NCI-H345 treated with DMSO at 0.1 percent for 48 hours (cell line): ENCODE data around the gene ELFN1.

Experiments used
- DNase-seq: peaks from one replicate; lab custom pipeline; 2025; ENCODE audit not compliant: unreplicated experiment; lab: John Stamatoyannopoulos, UW

Gene ELFN1

DNA sequence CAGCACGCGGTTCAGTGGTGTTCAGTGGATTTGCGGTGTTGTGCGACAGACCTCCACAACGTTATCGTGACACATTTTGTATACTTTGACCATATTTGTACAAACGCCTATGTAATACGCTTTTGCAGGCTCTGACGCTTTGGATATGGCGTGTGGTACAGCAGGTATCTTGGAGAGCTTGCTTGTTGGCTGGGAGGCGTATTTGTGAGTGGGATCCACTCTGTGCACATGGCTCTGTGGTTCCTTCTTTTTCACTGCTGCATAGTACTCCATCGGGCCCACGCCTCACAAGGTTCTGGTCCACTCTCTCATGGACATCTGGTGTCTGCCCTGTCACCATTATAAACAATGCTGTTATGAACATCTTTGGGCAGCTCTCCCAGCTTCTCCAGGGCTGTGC, 53.2 kb downstream of the ELFN1 start:
- no peak for DNase-seq

DNA sequence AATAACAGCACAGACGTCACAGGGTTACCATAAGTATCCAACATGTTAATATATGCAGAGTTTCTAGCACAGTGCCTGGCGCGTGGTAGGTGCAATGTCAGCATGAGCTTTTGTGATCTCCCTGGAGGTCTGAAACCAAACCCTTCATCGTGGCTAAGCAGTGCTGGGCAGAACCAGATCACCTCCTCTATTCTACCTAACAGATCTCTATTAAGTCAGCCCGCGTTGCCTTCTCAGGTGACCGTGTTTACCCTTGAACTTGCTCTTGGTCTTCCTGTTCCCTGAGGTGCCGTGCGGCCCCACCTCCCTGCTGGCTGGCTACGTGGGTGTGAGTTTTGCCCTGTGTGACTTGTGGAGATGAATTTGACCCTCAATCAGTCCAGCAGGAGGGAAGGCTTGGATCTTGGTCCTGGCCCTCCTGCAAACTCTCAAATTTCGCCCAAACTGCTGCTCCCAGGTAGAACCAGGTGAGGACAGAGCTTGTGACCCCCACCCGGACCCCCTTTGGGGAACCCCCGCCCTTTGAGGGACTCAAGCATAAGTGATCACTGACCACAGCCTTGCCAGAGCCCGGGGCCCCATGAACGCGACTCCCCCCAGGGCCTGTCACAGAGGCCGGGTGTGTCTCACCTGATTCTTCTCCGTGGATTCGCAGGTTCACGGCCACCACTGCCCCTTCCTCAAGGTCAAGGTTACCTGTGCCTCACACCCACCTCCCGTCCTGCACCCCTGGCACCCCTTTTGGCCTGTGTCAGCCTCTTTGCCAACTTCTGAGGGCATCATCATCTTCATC, 54.2 kb downstream of the ELFN1 start:
- DNase-seq, result no peak

DNA sequence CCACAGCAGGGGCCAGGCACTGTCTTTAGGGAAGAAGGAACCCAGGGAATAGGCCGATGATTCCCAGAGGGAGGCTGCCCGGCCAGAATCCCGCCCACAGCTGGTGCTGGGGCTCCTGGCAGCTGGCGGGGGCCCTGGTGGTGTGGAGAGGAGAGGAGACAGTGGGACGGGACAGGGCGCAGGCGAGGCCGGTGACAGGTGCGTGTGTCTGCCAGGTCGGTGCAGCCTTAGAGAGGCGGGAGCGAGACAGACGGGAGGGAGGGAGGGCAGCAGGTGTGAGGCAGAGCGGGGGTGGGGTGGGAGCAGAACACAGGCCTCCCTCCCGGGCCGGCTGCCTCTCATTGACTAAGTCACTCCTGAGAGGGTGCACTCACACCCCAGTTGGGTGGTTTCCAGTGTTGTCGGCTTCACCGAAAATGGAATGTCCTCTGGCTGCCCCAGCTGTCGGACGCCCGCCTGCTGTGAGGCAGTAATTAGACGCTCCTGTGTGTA, 55.2 kb downstream of the ELFN1 start:
- peak; percentile 92 for DNase-seq

DNA sequence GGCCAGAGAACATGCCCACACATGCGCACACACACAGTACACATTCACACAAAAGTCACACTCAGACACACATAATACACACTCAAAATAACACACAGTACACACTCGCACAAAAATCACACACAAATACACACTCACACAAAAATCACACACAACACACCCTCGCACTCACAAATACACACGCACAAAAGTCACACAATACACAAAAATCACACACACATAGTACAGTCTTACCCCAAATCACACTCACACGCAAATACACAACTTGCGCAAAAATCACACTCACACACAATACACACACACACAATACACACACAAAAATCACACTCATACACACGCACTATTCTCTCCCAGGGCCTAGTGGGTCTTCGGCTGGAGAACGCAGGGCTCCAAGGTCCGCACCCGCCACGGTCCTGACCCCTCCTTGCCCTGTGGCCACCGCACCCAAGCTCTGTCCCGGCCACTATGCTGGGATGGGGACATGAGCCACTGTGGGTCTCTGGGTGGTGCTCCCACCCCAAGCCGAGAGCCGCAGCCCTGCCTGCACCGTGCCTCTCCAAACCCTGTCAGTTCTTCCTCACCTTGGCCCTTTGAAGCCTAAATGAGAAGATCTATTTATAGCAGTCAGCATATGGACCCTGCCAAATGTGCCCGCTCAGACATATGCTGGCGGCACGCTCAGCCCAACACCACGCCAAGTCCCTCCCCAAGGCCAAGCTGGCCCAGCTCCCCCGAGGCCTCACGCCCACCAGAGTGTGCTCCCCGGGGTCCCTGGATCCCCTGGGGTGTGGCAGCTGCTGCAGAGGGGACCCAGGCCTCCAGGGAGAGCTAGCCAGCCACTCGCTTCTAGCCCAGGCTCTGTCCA, 55.9 kb downstream of the ELFN1 start:
- peak; percentile 23 for DNase-seq

DNA sequence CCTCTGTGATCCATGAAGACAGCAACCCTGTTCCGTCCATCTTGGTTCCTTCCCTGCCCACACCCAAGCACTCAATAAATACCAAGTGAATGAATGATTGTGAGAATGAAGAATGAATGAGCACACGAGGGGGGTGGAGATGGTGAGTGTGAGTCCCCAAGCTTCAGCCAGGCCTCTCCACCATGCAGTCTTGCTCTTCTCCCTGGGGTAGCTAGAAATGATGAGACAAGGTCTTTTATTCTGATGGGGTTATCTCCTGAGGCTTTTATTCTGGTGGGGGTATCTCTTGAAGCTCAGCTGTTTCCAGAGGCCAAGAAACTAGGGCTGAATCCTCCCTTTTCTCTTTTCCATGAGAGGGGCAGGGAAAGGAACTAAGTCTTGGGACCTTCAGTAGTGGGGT, 57.0 kb downstream of the ELFN1 start:
- no peak for DNase-seq

DNA sequence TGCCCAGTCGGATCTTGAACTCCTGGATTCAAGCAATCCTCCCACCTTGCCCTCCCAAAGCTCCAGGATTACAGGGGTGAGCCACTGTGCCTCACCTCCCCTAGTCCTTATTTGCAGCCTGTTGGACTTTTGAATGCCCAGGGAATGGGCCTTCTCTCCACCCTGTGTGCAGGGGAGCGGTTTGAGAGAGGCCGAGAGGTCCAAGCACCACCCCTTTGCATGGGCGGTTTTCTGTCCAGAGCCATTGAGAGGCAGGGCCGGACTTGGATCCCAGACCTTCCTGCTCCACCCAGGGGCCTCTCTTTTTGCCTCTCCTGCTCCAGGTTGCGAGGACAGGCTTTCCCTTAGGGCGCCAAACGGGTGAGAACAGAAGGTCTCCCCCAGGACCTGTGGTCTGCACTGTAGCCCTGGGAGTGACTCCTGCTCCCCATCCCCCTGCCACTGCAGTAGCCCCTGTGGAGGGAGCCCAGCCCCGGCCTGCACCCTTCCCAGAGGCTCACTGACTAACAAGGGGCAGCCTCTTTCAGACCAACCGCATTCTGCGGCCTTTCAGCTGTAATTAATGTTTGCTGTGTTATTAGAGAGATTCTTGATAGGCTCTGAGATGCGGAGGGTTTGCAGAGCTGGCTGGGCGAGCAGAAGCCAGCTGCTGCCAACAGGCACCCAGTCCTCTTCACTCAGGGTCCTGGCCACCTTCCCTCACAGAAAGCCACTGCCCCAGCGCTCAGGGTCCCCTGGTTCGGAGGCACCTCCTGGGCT, 57.9 kb downstream of the ELFN1 start:
- no peak for DNase-seq

DNA sequence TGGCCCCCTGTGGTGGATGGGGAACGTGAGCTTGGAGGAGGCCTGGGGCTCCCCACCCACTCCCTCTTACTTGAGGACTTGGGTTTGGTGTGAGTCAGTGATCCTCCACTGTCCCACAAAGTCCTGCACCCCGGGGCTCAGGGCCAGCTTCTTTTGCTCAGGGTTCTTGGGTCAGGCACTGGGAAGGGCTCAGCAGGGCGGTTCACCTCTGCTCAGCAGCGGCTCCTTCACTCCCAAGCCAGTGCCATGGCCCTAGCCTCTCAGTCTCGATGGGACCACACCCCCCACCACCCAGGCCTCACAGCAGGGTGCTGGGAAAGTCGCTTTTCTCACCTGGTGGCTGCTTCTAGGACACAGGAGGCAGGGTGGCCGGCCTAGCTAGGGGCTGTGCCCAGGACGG, 59.1 kb downstream of the ELFN1 start:
- no peak for DNase-seq

DNA sequence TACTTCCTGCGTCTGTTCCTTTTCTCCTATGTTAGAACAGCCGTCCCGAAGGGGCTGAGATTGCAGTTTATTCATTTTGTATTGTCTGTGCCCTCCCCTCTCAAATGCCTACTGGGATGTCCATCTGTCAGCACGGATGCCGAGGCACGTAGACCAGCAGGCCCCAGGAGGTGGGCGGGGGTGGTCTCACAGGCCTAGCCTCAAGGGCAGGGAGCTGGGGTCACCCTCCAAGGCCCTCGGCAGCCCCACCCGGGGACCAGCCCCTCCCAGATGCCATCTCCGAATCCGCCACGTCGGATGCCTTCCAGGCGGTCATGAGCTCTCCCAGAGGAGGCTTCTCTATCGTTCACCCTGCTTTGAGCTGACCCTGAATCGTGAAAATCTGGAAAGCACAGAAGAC, 59.7 kb downstream of the ELFN1 start:
- peak; percentile 29 for DNase-seq

DNA sequence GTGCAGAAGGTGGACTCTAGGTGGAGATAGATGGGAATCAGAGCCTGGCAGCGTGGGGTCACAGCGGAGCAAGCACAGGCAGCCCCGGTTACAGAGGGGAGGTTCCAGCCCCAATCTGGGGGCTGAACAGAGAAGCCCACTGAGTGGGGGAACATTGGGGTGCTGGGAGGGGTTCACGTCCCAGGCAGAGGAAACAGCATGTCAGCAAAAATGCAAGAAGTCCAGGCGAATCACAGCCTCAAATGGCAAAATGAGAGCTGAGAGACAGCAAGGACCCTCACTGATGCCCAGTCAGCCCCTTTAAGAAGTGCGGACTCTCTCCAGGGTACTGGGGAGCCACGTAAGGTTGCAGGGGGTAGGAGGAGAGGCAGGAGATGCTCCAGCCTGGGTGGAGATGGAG, 62.0 kb downstream of the ELFN1 start:
- no peak for DNase-seq

DNA sequence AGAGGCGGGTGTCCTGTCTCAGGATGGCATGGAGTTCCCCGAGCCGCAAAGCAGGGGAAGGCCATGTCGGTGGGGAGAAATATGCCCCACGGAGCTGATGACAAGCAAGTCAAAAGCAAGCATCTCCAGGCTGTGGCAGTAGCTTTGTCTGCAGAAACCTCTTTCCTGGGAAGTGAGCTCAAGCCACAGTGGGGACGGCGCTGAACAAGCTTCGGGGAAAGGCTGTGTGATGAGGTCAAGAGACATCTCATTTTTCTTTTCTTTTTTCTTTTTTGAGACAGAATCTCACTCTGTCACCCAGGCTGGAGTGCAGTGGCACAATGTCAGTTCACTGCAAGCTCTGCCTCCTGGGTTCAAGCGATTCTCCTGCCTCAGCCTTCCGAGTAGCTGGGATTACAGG, 62.6 kb downstream of the ELFN1 start:
- no peak for DNase-seq

DNA sequence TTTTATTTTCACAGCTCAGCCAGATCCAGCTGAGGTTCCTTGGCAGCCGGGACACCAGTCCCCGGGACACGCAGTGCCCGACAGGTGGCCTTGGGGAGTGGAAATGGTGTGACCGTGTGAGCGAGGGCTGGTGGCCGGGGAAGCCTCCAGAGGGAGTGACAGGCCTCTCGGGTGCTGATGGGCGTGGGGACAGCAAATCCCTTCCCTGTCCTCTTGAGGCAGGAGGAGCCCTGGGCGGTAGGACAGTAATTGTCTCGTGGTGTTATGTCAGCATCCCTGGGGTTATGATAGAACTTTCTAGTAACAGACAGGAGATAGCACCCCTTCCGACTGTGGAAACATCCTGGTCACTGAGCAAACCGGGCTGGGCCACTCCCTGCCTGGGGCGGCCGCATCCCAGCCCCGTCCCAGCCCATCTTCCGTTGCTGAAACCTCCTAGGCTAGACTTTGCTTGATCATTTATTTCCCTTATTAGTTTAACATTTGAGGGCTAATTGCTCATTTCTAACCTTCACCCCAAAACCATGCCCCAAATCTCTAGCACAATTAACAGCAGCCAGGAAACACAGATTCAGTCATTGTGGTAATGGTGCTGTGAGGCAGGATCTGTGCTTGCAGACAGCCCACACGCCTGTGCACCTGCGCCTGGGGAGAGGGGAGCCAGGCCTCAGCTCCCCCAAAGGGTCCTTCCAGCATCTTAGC, 63.3 kb downstream of the ELFN1 start:
- no peak for DNase-seq

DNA sequence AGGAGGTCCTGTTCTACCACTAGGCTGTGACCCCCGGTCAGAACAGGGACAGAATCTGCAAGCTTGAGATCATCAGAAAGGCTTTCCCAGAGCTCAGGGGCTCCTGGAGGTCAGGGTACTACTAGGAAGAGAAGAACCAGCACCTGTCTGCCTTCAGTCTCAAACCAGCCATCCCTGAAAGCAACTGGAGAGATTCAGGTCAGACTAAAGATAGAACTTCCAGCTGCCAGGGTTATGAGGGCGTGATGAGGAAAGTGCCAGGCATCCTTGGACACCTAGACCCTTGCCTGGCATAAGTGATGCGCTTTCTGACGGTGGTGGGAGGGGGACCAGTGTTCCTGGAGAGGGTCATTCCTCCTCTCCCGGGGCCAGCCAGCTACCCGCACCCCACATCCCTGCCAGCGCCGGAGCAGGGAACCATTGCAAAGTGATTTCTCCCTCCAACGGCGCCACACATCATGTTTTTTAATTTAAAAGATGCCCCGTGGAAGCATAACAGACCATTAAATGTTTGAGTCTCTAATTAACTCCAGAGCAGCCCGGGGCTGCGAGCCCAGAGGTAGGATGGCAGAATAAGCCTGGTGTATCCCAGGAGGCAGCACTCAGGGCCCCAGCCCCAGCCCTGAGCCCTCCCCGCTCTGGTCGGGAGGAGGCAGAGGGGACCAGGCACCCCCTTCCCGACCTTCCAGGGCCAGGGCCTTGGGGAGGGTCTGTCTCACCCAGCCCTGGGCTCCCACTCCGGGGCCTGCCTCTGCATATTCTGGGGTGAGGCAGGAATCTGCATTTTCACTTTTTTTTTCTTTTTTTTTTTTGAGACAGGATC, 64.0 kb downstream of the ELFN1 start:
- no peak for DNase-seq

DNA sequence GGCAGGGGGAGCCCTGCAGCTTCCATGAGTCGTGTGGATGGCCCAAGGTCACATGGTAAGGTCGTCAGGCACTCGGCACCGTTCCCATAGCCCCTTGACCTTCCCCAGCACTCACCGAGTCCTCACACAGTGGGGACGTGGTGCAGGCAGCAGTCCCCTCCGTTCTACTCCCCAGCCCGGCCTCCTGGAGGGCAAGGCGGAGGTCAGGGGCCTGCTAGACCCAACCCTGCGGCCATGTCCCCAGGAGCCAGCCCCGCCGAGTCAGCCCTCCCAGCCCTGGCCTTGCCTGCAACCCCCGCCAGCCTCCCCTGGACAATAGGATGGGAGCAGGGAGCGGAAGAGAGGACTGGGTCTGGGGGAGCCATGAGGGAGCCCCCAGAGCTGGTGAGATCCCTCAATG, 65.2 kb downstream of the ELFN1 start:
- DNase-seq, result peak; percentile 47

DNA sequence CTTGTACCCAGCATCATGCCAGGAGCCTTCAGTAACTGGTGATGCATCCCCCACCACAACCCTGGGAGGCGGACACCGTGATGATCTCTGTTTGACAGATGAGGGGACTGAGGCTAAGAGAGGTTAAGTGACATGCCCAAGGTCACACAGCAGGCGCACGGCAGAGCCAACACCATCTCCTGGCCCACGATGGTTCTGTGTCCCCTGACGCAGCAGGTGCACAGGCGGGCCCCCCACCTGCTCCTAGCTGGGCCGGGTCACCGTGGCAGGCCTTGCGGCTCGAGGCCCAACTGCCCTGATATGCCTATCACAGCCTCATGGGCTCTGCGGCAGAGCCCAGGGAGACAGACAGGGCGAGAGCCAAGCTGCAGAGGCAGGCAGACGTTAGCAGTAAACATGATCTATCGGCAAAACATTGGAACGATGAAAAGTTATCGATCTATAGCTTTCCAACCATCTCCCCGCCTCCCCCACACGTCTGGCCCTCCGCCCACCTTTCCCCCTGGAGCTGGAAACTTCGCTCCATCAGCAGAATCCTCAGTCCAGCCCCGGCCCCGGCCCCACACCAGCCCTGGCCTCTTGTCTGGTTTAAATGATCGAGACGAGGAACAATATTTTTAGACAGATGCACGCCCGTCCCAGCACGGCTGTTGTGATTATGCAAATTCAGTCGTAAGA, 65.9 kb downstream of the ELFN1 start:
- no peak for DNase-seq

DNA sequence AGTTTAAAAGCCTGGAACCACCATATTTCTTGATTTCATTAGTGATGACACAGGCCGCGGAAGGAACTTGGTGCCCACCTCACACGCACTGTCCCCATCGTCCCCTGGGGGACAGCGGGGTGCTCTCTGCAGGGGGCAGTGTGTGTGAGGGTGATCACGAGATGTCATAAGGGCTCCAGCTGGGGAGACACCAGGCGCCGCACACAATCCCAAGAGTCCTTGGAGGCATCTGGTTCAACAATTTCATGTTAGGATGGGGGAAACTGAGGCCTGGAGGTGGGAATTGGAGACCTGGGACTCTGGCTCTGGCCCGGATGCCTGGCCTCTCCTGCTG, 66.4 kb downstream of the ELFN1 start:
- no peak for DNase-seq

DNA sequence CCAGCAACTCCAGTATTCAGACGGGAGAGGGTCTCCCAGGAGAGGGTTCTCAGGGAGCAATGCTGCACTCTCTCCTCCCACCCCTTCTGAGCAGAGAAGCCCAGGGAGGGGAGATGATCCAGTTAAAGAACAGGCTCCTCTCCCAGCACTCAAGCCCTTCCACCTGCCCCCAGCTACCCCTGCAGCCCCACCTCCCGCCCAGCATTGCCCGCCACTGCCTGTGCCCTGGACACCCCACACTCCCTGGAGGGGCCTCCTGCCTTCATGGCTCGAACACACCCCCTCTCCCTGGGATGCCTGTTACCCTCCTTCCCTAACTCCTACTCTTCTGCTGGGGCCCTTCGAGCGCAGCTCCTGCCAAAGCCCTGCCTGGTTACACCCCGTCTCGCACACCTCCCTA, 66.8 kb downstream of the ELFN1 start:
- no peak for DNase-seq

DNA sequence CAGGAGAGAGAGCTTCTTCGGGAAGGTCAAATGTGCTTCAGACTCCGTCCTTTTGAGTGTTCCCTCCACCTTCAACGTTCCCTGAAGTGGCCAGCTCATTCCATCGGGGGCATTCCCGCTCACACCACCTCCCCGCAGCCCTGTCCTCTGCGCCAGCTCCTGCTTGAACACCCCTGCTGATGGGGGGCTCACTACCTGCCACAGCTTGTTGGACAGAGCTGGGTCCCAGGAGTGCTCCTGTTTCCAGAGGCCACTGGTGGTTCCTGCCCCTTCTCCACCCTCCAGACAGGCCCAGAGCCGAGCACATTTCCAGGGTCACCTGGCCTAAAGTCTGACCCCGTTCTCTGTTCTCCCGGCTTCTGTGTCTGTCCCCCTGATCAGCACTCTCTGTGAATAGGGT, 67.4 kb downstream of the ELFN1 start:
- no peak for DNase-seq

DNA sequence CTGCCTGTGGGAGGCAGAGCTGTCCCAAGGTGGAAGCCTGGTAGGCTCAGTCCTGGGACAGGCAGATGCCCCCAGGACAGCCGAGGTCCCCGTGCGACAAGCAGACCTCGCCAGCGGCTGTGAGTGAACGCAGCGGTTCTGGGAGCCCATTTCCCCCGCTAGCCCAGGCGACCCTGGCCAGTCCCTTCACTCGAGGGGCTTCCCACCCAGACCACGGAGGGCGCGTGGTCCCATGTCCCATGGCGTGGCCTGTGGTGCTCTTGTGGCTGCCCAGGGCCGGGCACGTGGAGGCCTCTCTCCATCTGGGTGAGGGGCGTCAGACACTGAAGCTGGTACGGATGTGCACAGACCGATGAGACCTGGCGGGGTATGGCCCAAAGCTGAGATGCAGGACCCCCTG, 67.9 kb downstream of the ELFN1 start:
- DNase-seq, result no peak

DNA sequence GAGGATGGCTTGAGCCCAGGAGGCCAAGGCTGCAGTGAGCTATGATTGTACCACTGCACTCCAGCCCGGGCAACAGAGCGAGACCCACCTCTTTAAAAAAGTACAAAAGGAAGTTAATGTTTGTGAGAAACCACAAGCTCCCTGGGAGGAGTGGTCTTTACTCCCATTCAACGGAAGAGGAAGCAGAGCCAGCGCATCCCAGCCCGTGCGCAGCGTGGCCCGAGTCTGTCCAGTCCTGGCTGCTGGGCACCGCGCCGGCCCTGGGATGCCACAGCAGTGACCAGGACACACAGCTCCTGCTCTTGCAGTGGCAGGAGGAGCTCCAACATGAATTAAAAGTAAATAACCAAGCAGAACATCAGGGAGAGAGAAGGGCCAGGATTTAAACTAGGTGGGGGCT, 68.4 kb downstream of the ELFN1 start:
- DNase-seq, result no peak

DNA sequence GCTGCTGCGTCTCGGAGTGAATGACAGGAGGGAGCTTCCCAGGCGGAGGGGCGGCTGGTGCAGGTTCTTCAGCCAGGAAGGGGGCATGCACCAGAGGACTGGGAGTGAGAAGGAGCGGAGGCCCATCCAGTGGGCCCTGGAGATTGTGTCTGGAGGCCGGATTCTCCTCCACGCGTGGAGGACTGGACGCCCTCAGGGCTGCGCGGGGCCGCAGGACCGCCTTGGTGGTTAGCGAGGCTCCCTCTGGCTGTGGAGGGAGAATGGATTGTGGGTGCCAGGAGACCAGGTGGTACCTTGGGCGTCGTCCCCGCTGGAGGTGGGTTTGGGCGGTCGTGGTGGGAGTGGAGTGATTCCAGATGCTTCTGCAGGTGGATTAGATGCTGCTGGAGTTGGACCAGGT, 68.9 kb downstream of the ELFN1 start:
- DNase-seq, result no peak
